ENCODE measurements around the gene LYPD6B. TPM values are rescaled to one million over a fixed set of nuclear protein-coding genes. Genes with fewer than 3 reads are reported as not detected.

Gene LYPD6B
- total RNA-seq, 2 experiments from 2014 or later: not detected

DNA sequence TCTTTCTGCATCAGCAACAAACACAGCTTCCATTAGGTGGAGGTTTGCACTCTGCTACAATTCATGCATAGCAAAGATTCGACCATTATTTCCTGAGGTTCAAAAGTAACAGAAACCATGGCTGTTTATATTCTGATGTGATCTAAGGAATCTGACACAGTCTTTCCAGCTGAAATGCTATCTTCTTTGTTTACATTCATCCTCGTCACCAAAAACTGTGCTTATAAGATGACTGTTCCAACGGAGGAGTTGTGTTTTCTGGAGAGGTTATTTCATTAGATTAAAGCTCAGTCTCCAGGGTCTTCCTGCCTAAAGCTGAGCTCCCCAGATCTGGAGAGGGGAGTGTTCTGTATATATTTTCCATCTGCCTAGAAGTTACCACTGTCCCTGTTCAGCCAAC, 45.1 kb upstream of the LYPD6B start:
- no peak for DNase-seq
- Mint-ChIP-seq H3K27ac (no peak overlapping the region), H3K27me3 (peaks cover 1% of the 10 kb centered on the region), H3K4me3 (no peak overlapping the region), H3K4me1 (ENCODE audit: low read depth) (peaks cover 2% of the 10 kb centered on the region), H3K9me3 (no peaks in the 10 kb centered on the region), H3K36me3 (ENCODE audit: low read depth) (no peaks in the 10 kb centered on the region)
- TF ChIP-seq, protein P1, sequence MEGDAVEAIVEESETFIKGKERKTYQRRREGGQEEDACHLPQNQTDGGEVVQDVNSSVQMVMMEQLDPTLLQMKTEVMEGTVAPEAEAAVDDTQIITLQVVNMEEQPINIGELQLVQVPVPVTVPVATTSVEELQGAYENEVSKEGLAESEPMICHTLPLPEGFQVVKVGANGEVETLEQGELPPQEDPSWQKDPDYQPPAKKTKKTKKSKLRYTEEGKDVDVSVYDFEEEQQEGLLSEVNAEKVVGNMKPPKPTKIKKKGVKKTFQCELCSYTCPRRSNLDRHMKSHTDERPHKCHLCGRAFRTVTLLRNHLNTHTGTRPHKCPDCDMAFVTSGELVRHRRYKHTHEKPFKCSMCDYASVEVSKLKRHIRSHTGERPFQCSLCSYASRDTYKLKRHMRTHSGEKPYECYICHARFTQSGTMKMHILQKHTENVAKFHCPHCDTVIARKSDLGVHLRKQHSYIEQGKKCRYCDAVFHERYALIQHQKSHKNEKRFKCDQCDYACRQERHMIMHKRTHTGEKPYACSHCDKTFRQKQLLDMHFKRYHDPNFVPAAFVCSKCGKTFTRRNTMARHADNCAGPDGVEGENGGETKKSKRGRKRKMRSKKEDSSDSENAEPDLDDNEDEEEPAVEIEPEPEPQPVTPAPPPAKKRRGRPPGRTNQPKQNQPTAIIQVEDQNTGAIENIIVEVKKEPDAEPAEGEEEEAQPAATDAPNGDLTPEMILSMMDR (IDR thresholded peaks at IDR 0.05): no peak
- intact Hi-C loops (cut with micrococcal nuclease): loop anchor here (10.0 kb wide), 1 partner anchor 429 kb away; no protein-coding TSS in a partner anchor
- ChIA-PET CTCF (interaction anchor here (1.7 kb wide), 1 partner anchor 24 kb away, joined by 9 read pairs; no protein-coding TSS in a partner anchor), POLR2A (no interaction called here)
- no peak for ATAC-seq

DNA sequence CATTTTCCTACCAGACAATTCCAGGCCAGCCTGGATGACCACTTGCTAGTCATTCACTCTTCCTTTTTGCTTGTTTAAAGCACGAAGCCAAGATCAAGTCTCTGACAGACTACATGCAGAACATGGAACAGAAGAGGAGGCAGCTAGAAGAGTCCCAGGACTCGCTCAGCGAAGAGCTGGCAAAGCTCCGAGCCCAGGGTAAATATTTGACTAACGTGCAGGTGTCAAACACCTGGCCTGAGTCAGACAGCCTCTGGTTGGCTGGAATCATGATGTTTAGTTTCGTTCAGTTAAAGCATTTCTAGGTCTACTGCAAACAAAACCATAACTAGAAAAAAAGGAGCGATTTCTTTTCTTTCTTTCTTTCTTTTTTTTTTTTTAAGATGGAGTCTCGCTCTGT, 44.2 kb upstream of the LYPD6B start:
- Mint-ChIP-seq H3K27me3 (peaks cover 1% of the 10 kb centered on the region), H3K4me1 (ENCODE audit: low read depth) (peaks cover 3% of the 10 kb centered on the region), H3K4me3 (no peak overlapping the region), H3K36me3 (ENCODE audit: low read depth) (no peaks in the 10 kb centered on the region), H3K9me3 (no peaks in the 10 kb centered on the region), H3K27ac (no peak overlapping the region)
- POLR2A ChIA-PET: no interaction called here
- TF ChIP-seq, protein P1 (IDR thresholded peaks at IDR 0.05): no peak
- DNase-seq (no peak), ATAC-seq (no peak)
- intact Hi-C loops (cut with micrococcal nuclease): loop anchor here (10.0 kb wide), 1 partner anchor 430 kb away; no protein-coding TSS in a partner anchor
- CTCF ChIA-PET: interaction anchor here (1.7 kb wide), 1 partner anchor 23 kb away, joined by 9 read pairs; no protein-coding TSS in a partner anchor

DNA sequence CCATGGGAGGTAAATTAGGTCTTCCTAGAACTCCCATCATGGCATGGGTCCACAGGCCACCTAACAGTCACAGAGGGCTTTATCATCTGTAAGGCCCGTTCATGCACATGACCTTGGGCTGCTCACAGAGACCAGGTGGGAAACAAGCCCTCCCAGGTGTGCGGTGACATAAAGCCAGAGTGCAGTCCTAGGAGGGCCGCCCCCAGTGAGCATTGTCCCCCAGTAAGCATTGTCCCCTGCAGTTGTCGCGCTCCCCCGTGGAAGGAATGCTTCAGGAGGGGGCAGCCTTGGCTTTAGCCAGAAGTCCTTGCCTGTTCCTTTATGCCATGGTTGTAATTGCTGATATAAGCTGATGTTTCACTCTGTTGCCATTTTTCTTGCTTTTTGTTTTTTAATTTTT, 41.7 kb upstream of the LYPD6B start:
- Mint-ChIP-seq H3K27me3 (no peaks in the 10 kb centered on the region), H3K27ac (no peak overlapping the region), H3K9me3 (no peaks in the 10 kb centered on the region), H3K36me3 (ENCODE audit: low read depth) (no peaks in the 10 kb centered on the region), H3K4me3 (no peak overlapping the region), H3K4me1 (ENCODE audit: low read depth) (peaks cover 18% of the 10 kb centered on the region)
- ATAC-seq (no peak), DNase-seq (no peak)
- TF ChIP-seq, protein P1 (IDR thresholded peaks at IDR 0.05): no peak
- intact Hi-C loops (cut with micrococcal nuclease): loop anchor here (10.0 kb wide), 1 partner anchor 432 kb away; no protein-coding TSS in a partner anchor
- CTCF ChIA-PET: no interaction called here
- POLR2A ChIA-PET: no interaction called here

DNA sequence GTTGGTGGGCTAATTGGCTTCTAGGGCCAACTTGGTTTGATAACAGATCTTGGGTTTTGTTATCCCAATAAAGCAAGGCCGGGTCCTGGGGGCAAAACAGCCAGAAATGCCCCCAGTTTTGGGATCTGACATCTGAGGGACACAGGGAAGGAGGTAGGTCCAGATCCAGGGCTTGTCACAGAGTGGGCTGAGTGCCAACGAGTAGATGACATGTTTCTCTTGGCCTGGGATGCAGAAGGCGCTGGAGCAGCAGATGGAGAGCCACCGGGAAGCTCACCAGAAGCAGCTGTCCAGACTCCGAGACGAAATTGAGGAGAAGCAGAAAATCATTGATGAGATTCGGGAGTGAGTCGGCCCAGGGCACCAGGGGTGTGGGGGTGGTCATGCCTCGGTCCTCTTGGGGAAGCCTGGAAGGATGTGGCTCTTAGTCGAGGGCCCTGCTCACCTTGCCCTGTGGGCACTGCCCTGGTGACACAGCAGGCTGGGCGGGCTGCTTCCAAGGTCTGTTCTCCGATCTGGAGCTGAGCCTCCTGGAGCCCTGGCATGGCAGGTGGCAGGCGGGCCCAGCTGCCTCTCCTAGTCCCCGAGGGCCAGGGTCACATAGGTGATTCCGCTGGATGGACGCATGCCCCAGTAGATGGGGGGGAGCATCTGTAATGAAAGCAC, 40.2 kb upstream of the LYPD6B start:
- Mint-ChIP-seq H3K27ac (no peak overlapping the region), H3K9me3 (no peaks in the 10 kb centered on the region), H3K27me3 (no peaks in the 10 kb centered on the region), H3K36me3 (ENCODE audit: low read depth) (peaks cover 4% of the 10 kb centered on the region), H3K4me1 (ENCODE audit: low read depth) (peaks cover 18% of the 10 kb centered on the region), H3K4me3 (no peak overlapping the region)
- no peak for DNase-seq
- POLR2A ChIA-PET: no interaction called here
- TF ChIP-seq, protein P1 (IDR thresholded peaks at IDR 0.05): no peak
- intact Hi-C loops (cut with micrococcal nuclease): loop anchor here (10.0 kb wide), 1 partner anchor 433 kb away; no protein-coding TSS in a partner anchor
- ATAC-seq: no peak
- CTCF ChIA-PET: interaction anchor here (1.2 kb wide), 1 partner anchor 19 kb away, joined by 3 read pairs; no protein-coding TSS in a partner anchor

DNA sequence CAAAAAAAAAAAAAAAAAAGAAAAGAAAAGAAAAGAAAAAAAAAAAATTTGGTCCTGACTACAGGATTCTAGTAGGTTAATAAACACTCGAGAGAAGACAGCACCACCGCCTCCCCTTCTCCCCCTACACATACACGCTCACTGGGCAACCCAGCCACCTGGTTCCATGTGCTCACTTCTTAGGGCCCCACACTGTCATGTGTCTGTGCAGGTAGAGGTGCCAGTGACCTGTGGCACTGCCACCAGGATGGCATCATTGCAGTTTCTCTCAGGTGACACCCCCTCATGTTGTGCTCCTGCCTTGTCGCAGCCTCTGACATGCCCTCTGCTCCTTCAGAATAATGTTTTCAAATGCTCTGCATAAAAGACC, 39.7 kb upstream of the LYPD6B start:
- no peaks in the 10 kb centered on the region for H3K9me3 Mint-ChIP-seq
- DNase-seq (no peak), ATAC-seq (no peak)
- H3K4me3 Mint-ChIP-seq: no peak overlapping the region
- no peaks in the 10 kb centered on the region for H3K27me3 Mint-ChIP-seq
- POLR2A ChIA-PET: no interaction called here
- CTCF ChIA-PET: interaction anchor here (1.2 kb wide), 1 partner anchor 18 kb away, joined by 3 read pairs; no protein-coding TSS in a partner anchor
- H3K27ac Mint-ChIP-seq: no peak overlapping the region
- intact Hi-C loops (cut with micrococcal nuclease): loop anchor here (10.0 kb wide), 1 partner anchor 434 kb away; no protein-coding TSS in a partner anchor
- TF ChIP-seq, protein P1 (IDR thresholded peaks at IDR 0.05): no peak
- peaks cover 18% of the 10 kb centered on the region for H3K4me1 Mint-ChIP-seq (ENCODE audit: low read depth)
- H3K36me3 Mint-ChIP-seq (ENCODE audit: low read depth): peaks cover 4% of the 10 kb centered on the region

Measured in activated CD8-positive, alpha-beta T cell treated with anti-CD3 and anti-CD28 coated beads for 36 hours (primary cell).